Measurements from ENCODE around the gene SLC16A9.

GRCh38 chr10:59624951-59625350 is 84.7 kb downstream of the SLC16A9 start:
- TF ChIP-seq CTCF (conservative IDR thresholded peaks at IDR 0.05 in 1 of 2, IDR thresholded peaks at IDR 0.05 in 1 of 2; ENCODE audit: extremely low read depth in 1 of 2, insufficient read depth in 1 of 2, low read depth in 1 of 2, low read length in 2 of 2), result no peak
- no peak for TF ChIP-seq EZH2 (IDR thresholded peaks at IDR 0.05; ENCODE audit: borderline replicate concordance, low read length)

All from mammary epithelial cell (primary cell).